ENCODE data around the gene MEGF11.
"Not testable (repeated sequence)": the region's sequence is repeated elsewhere in the genome, so short reads cannot be mapped to it uniquely, and the experiment has no call there.

MEGF11 gene

GRCh38 chr15:65979316-65979715 lies 274.2 kb downstream of the MEGF11 start:
- Histone ChIP-seq H3K27ac (replicated peaks) (no peak overlapping the region), H3K4me3 (replicated peaks; ENCODE audit: insufficient read depth, low read length) (no peak overlapping the region), H3K27me3 (ENCODE audit: insufficient read depth, poor library complexity, severe bottlenecking) (peaks cover 32% of the 10 kb centered on the region)
- no peak for TF ChIP-seq GABPA (IDR thresholded peaks at IDR 0.05; ENCODE audit: low read depth)
- TF ChIP-seq SPI1 (IDR thresholded peaks at IDR 0.05; ENCODE audit: borderline replicate concordance, low read depth), result no peak
- TF ChIP-seq, protein P1, sequence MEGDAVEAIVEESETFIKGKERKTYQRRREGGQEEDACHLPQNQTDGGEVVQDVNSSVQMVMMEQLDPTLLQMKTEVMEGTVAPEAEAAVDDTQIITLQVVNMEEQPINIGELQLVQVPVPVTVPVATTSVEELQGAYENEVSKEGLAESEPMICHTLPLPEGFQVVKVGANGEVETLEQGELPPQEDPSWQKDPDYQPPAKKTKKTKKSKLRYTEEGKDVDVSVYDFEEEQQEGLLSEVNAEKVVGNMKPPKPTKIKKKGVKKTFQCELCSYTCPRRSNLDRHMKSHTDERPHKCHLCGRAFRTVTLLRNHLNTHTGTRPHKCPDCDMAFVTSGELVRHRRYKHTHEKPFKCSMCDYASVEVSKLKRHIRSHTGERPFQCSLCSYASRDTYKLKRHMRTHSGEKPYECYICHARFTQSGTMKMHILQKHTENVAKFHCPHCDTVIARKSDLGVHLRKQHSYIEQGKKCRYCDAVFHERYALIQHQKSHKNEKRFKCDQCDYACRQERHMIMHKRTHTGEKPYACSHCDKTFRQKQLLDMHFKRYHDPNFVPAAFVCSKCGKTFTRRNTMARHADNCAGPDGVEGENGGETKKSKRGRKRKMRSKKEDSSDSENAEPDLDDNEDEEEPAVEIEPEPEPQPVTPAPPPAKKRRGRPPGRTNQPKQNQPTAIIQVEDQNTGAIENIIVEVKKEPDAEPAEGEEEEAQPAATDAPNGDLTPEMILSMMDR (IDR thresholded peaks at IDR 0.05; ENCODE audit: insufficient read depth, low read length), result no peak
- no peak for DNase-seq (ENCODE audit: low read depth in 1 of 2, low spot score in 1 of 2)

DNA sequence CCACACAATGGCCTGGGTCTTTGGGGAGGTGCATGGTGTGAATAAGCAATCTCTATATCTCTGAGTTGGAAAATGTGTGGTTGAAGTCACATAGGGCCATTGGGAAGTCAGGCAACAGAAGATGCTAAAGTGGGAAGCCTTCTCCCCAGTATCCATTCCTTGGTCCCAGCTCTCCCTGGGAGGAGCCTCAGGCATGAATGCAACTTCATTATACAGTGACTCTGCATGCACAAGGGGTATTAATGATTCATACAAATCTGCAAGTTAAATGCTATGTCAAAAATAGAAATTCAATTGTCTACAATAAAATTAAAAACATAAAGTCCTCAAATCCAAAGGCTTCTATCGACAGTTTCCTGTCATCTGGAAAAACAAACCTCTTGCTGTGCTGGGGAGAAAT lies 275.4 kb downstream of the MEGF11 start:
- DNase-seq (ENCODE audit: low read depth in 1 of 2, low spot score in 1 of 2), result no peak
- Histone ChIP-seq H3K27ac (replicated peaks) (no peak overlapping the region), H3K4me3 (replicated peaks; ENCODE audit: insufficient read depth, low read length) (no peak overlapping the region), H3K27me3 (ENCODE audit: insufficient read depth, poor library complexity, severe bottlenecking) (peaks cover 27% of the 10 kb centered on the region)
- TF ChIP-seq, protein P2, sequence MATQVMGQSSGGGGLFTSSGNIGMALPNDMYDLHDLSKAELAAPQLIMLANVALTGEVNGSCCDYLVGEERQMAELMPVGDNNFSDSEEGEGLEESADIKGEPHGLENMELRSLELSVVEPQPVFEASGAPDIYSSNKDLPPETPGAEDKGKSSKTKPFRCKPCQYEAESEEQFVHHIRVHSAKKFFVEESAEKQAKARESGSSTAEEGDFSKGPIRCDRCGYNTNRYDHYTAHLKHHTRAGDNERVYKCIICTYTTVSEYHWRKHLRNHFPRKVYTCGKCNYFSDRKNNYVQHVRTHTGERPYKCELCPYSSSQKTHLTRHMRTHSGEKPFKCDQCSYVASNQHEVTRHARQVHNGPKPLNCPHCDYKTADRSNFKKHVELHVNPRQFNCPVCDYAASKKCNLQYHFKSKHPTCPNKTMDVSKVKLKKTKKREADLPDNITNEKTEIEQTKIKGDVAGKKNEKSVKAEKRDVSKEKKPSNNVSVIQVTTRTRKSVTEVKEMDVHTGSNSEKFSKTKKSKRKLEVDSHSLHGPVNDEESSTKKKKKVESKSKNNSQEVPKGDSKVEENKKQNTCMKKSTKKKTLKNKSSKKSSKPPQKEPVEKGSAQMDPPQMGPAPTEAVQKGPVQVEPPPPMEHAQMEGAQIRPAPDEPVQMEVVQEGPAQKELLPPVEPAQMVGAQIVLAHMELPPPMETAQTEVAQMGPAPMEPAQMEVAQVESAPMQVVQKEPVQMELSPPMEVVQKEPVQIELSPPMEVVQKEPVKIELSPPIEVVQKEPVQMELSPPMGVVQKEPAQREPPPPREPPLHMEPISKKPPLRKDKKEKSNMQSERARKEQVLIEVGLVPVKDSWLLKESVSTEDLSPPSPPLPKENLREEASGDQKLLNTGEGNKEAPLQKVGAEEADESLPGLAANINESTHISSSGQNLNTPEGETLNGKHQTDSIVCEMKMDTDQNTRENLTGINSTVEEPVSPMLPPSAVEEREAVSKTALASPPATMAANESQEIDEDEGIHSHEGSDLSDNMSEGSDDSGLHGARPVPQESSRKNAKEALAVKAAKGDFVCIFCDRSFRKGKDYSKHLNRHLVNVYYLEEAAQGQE (IDR thresholded peaks at IDR 0.05; ENCODE audit: insufficient replicate concordance, low read depth), result no peak
- TF ChIP-seq, protein P1 (IDR thresholded peaks at IDR 0.05; ENCODE audit: insufficient read depth, low read length), result no peak
- TF ChIP-seq GABPA (IDR thresholded peaks at IDR 0.05; ENCODE audit: low read depth) (no peak), SPI1 (IDR thresholded peaks at IDR 0.05; ENCODE audit: borderline replicate concordance, low read depth) (no peak), POLR2AphosphoS5 (IDR thresholded peaks at IDR 0.05; ENCODE audit: low read depth) (no peak)

GRCh38 chr15:65976196-65976595 lies 277.4 kb downstream of the MEGF11 start:
- not testable (repeated sequence) for H3K27ac ChIP-seq (replicated peaks); DNase-seq (ENCODE audit: low read depth in 1 of 2, low spot score in 1 of 2); H3K4me3 ChIP-seq (replicated peaks; ENCODE audit: insufficient read depth, low read length)
- peaks cover 23% of the 10 kb centered on the region for H3K27me3 ChIP-seq (ENCODE audit: insufficient read depth, poor library complexity, severe bottlenecking)

DNA sequence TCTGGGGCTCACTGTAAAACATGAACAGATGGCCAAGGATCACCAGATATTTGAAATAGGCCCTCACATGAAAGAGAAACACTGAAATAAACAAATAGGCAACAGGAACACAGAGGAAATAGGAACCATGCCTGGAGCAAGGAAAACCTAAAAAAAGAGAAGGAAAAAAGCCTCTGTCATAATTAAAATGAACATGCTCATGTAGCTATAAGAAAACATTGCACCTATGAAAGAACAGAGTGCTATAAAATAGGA lies 281.9 kb downstream of the MEGF11 start:
- no peak for TF ChIP-seq SPI1 (IDR thresholded peaks at IDR 0.05; ENCODE audit: borderline replicate concordance, low read depth)
- no peak for TF ChIP-seq POLR2AphosphoS5 (IDR thresholded peaks at IDR 0.05; ENCODE audit: low read depth)
- TF ChIP-seq GABPA (IDR thresholded peaks at IDR 0.05; ENCODE audit: low read depth), result no peak
- TF ChIP-seq, protein P2 (IDR thresholded peaks at IDR 0.05; ENCODE audit: insufficient replicate concordance, low read depth), result no peak
- TF ChIP-seq, protein P1 (IDR thresholded peaks at IDR 0.05; ENCODE audit: insufficient read depth, low read length), result no peak
- H3K27me3 ChIP-seq (ENCODE audit: insufficient read depth, poor library complexity, severe bottlenecking), result peaks cover 25% of the 10 kb centered on the region
- no peak overlapping the region for H3K27ac ChIP-seq (replicated peaks)
- no peak for DNase-seq (ENCODE audit: low read depth in 1 of 2, low spot score in 1 of 2)
- no peak overlapping the region for H3K4me3 ChIP-seq (replicated peaks; ENCODE audit: insufficient read depth, low read length)
